Measurements from ENCODE around the gene CDK6. TPM values are rescaled to one million over a fixed set of nuclear protein-coding genes. Genes with fewer than 3 reads are reported as not detected.
A peak's percentile ranks its signal among the peaks of the same experiment; 100 is the strongest.

Gene CDK6
- total and polyA plus RNA-seq, 10 of the 15 experiments (the other 5 are each of a cell fraction or from before 2014, with no cell fraction given): 8.0 to 118 (median 45.8) TPM

DNA sequence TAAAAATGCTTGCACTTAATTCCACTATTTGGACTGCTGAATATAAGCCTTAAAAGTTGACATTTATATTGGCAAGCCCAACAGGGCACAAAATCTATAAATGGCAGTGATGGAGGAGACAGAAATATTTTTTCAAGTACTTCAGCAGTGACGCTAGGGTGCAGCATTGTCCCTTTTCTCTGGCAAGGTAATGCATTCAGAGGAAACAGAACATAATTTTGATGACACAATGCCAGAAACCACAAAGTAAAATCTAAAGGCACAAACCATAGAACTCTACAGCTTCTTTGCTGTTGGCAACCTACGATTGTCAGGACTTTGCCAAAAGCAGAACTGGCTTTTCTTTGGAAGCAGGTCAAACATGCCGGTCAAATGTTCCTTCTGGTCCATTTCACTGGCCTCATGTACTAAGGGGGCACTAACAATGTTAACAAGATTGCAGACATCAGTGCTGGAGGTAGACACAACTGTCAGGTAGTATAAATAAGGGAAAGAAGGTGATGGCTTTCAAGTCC is 215.3 kb downstream of the CDK6 start (continued):
- TF ChIP-seq, protein P1, sequence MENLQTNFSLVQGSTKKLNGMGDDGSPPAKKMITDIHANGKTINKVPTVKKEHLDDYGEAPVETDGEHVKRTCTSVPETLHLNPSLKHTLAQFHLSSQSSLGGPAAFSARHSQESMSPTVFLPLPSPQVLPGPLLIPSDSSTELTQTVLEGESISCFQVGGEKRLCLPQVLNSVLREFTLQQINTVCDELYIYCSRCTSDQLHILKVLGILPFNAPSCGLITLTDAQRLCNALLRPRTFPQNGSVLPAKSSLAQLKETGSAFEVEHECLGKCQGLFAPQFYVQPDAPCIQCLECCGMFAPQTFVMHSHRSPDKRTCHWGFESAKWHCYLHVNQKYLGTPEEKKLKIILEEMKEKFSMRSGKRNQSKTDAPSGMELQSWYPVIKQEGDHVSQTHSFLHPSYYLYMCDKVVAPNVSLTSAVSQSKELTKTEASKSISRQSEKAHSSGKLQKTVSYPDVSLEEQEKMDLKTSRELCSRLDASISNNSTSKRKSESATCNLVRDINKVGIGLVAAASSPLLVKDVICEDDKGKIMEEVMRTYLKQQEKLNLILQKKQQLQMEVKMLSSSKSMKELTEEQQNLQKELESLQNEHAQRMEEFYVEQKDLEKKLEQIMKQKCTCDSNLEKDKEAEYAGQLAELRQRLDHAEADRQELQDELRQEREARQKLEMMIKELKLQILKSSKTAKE (IDR thresholded peaks at IDR 0.05; ENCODE audit: low read depth, poor library complexity, severe bottlenecking): peak; percentile 36
- no peak for TF ChIP-seq CBX3 (IDR thresholded peaks at IDR 0.05; ENCODE audit: borderline replicate concordance, low read depth)
- TF ChIP-seq NFYA (IDR thresholded peaks at IDR 0.05; ENCODE audit: borderline replicate concordance, low read depth, low read length): no peak
- TF ChIP-seq POU2F2 (IDR thresholded peaks at IDR 0.05; ENCODE audit: borderline replicate concordance, low read depth, low read length): peak; percentile 63; the same call in 1 of the 3 replicates
- TF ChIP-seq BACH1 (IDR thresholded peaks at IDR 0.05; ENCODE audit: borderline replicate concordance): no peak
- TF ChIP-seq, protein P2, sequence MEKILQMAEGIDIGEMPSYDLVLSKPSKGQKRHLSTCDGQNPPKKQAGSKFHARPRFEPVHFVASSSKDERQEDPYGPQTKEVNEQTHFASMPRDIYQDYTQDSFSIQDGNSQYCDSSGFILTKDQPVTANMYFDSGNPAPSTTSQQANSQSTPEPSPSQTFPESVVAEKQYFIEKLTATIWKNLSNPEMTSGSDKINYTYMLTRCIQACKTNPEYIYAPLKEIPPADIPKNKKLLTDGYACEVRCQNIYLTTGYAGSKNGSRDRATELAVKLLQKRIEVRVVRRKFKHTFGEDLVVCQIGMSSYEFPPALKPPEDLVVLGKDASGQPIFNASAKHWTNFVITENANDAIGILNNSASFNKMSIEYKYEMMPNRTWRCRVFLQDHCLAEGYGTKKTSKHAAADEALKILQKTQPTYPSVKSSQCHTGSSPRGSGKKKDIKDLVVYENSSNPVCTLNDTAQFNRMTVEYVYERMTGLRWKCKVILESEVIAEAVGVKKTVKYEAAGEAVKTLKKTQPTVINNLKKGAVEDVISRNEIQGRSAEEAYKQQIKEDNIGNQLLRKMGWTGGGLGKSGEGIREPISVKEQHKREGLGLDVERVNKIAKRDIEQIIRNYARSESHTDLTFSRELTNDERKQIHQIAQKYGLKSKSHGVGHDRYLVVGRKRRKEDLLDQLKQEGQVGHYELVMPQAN (conservative IDR thresholded peaks at IDR 0.05): no peak
- 0 out of 2 replicates have a peak, but pooled peaks have one; percentile 73 for TF ChIP-seq SMARCA5 (IDR thresholded peaks at IDR 0.05)
- TF ChIP-seq FOS (IDR thresholded peaks at IDR 0.05; ENCODE audit: borderline replicate concordance, extremely low read depth, insufficient read length): no peak
- TF ChIP-seq, protein P3, sequence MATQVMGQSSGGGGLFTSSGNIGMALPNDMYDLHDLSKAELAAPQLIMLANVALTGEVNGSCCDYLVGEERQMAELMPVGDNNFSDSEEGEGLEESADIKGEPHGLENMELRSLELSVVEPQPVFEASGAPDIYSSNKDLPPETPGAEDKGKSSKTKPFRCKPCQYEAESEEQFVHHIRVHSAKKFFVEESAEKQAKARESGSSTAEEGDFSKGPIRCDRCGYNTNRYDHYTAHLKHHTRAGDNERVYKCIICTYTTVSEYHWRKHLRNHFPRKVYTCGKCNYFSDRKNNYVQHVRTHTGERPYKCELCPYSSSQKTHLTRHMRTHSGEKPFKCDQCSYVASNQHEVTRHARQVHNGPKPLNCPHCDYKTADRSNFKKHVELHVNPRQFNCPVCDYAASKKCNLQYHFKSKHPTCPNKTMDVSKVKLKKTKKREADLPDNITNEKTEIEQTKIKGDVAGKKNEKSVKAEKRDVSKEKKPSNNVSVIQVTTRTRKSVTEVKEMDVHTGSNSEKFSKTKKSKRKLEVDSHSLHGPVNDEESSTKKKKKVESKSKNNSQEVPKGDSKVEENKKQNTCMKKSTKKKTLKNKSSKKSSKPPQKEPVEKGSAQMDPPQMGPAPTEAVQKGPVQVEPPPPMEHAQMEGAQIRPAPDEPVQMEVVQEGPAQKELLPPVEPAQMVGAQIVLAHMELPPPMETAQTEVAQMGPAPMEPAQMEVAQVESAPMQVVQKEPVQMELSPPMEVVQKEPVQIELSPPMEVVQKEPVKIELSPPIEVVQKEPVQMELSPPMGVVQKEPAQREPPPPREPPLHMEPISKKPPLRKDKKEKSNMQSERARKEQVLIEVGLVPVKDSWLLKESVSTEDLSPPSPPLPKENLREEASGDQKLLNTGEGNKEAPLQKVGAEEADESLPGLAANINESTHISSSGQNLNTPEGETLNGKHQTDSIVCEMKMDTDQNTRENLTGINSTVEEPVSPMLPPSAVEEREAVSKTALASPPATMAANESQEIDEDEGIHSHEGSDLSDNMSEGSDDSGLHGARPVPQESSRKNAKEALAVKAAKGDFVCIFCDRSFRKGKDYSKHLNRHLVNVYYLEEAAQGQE (IDR thresholded peaks at IDR 0.05; ENCODE audit: low read depth, low read length): no peak
- peak; percentile 33; the same call in 1 of the 2 replicates for TF ChIP-seq ZNF207 (IDR thresholded peaks at IDR 0.05; ENCODE audit: borderline replicate concordance)
- TF ChIP-seq SREBF1 (IDR thresholded peaks at IDR 0.05; ENCODE audit: low read length): no peak
- TF ChIP-seq HCFC1 (IDR thresholded peaks at IDR 0.05; ENCODE audit: low read length): no peak
- no peak for TF ChIP-seq EZH2 (IDR thresholded peaks at IDR 0.05; ENCODE audit: borderline replicate concordance, control insufficient read depth, low read depth, low read length)
- TF ChIP-seq, protein P4, sequence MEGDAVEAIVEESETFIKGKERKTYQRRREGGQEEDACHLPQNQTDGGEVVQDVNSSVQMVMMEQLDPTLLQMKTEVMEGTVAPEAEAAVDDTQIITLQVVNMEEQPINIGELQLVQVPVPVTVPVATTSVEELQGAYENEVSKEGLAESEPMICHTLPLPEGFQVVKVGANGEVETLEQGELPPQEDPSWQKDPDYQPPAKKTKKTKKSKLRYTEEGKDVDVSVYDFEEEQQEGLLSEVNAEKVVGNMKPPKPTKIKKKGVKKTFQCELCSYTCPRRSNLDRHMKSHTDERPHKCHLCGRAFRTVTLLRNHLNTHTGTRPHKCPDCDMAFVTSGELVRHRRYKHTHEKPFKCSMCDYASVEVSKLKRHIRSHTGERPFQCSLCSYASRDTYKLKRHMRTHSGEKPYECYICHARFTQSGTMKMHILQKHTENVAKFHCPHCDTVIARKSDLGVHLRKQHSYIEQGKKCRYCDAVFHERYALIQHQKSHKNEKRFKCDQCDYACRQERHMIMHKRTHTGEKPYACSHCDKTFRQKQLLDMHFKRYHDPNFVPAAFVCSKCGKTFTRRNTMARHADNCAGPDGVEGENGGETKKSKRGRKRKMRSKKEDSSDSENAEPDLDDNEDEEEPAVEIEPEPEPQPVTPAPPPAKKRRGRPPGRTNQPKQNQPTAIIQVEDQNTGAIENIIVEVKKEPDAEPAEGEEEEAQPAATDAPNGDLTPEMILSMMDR (IDR thresholded peaks at IDR 0.05 in 2 of 3, conservative IDR thresholded peaks at IDR 0.05 in 1 of 3; ENCODE audit: control insufficient read depth in 2 of 3, extremely low read depth in 1 of 3, insufficient read depth in 1 of 3, low read depth in 3 of 3, low read length in 3 of 3): peak; percentile 64 to 94 (median 76); a peak in 5 of 6 replicates
- no peak for TF ChIP-seq YBX1 (IDR thresholded peaks at IDR 0.05)
- TF ChIP-seq, protein P5, sequence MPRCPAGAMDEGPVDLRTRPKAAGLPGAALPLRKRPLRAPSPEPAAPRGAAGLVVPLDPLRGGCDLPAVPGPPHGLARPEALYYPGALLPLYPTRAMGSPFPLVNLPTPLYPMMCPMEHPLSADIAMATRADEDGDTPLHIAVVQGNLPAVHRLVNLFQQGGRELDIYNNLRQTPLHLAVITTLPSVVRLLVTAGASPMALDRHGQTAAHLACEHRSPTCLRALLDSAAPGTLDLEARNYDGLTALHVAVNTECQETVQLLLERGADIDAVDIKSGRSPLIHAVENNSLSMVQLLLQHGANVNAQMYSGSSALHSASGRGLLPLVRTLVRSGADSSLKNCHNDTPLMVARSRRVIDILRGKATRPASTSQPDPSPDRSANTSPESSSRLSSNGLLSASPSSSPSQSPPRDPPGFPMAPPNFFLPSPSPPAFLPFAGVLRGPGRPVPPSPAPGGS (IDR thresholded peaks at IDR 0.05; ENCODE audit: borderline replicate concordance, insufficient read depth, low read depth, low read length, poor library complexity, severe bottlenecking): no peak
- no peak for TF ChIP-seq ZNF274 (IDR thresholded peaks at IDR 0.05; ENCODE audit: insufficient read depth, insufficient read length)
- no peak for TF ChIP-seq STAT1 (conservative IDR thresholded peaks at IDR 0.05)
- TF ChIP-seq CREM (IDR thresholded peaks at IDR 0.05; ENCODE audit: low read depth): 0 out of 2 replicates have a peak, but pooled peaks have one; percentile 13

Data from GM12878 (cell line).